Measurements from ENCODE around the gene GNB4.

GNB4 gene

GRCh38 chr3:179432451-179432850 lies 18.8 kb downstream of the GNB4 start:
- DNase-seq, result no peak

- no peak for DNase-seq
Measured at GRCh38 chr3:179432021-179432420, 19.2 kb downstream of the GNB4 start.

GRCh38 chr3:179430277-179430870 lies 20.9 kb downstream of the GNB4 start:
- no peak for DNase-seq

- no peak for DNase-seq
Measured at GRCh38 chr3:179428876-179429548, 22.3 kb downstream of the GNB4 start.

- no peak for DNase-seq
Measured at GRCh38 chr3:179425075-179425474, 26.2 kb downstream of the GNB4 start.

- DNase-seq, result peak in 1 of 2 experiments; percentile 42
Measured at GRCh38 chr3:179421500-179421899, 29.8 kb downstream of the GNB4 start.

- peak; percentile 77 to 80 for DNase-seq
Measured at GRCh38 chr3:179418610-179419009, 32.7 kb downstream of the GNB4 start.

- DNase-seq, result no peak
Measured at GRCh38 chr3:179416681-179417080, 34.6 kb downstream of the GNB4 start.

GRCh38 chr3:179415377-179415776 lies 35.9 kb downstream of the GNB4 start:
- no peak for DNase-seq

- no peak for DNase-seq
Measured at GRCh38 chr3:179414804-179415203, 36.5 kb downstream of the GNB4 start.

- no peak for DNase-seq
Measured at GRCh38 chr3:179410999-179411398, 40.3 kb downstream of the GNB4 start.

GRCh38 chr3:179410331-179410730 lies 40.9 kb downstream of the GNB4 start:
- no peak for DNase-seq

- DNase-seq, result no peak
Measured at GRCh38 chr3:179404307-179404706, 47.0 kb downstream of the GNB4 start.

GRCh38 chr3:179402963-179403362 lies 48.3 kb downstream of the GNB4 start:
- no peak for DNase-seq

GRCh38 chr3:179401561-179401960 lies 49.7 kb downstream of the GNB4 start:
- no peak for DNase-seq

- no peak for DNase-seq
Measured at GRCh38 chr3:179398574-179399231, 52.6 kb downstream of the GNB4 start.

GRCh38 chr3:179391906-179392305 lies 59.4 kb downstream of the GNB4 start:
- DNase-seq, result no peak

- DNase-seq, result no peak
Measured at GRCh38 chr3:179376474-179376873, 74.8 kb downstream of the GNB4 start.

- no peak for DNase-seq
Measured at GRCh38 chr3:179375091-179375999, 75.9 kb downstream of the GNB4 start.

GRCh38 chr3:179373938-179374337 lies 77.3 kb downstream of the GNB4 start:
- DNase-seq, result no peak

- DNase-seq, result no peak
Measured at GRCh38 chr3:179369621-179370020, 81.6 kb downstream of the GNB4 start.

GRCh38 chr3:179363332-179363731 lies 87.9 kb downstream of the GNB4 start:
- no peak for DNase-seq

- no peak for DNase-seq
Measured at GRCh38 chr3:179355996-179356395, 95.3 kb downstream of the GNB4 start.

Measured in NCI-H526 (cell line).